Smooth muscle cell (in vitro differentiated cells): Measurements from ENCODE around the gene LIF. TPM values are rescaled to one million over a fixed set of nuclear protein-coding genes. Genes with fewer than 3 reads are reported as not detected.

Experiments
- DNase-seq: peaks from one replicate; lab custom pipeline; 2025; ENCODE audit not compliant: unreplicated experiment; lab: John Stamatoyannopoulos, UW
- H2AFZ ChIP-seq: fragments of 200-600 bp; sonication (generic); 2 replicates; pipeline ENCODE4 v1.6.0; 2016; ENCODE audit warnings: antibody characterized with exemption, low read depth, mild to moderate bottlenecking
- H3F3A ChIP-seq: fragments of 200-600 bp; sonication (generic); 2 replicates; pipeline ENCODE4 v1.6.0; 2017; ENCODE audit warnings: antibody characterized with exemption, low read depth
- H3K27ac ChIP-seq: fragments of 200-600 bp; sonication (generic); 2 replicates; pipeline ENCODE4 v1.5.1; 2016; ENCODE audit warnings: low read depth, mild to moderate bottlenecking
- H3K27me3 ChIP-seq: fragments of 200-600 bp; sonication (generic); 2 replicates; pipeline ENCODE4 v1.6.1; 2016; ENCODE audit warnings: low read depth, mild to moderate bottlenecking
- H3K36me3 ChIP-seq: fragments of 200-600 bp; sonication (generic); 2 replicates; pipeline ENCODE4 v1.5.1; 2016; ENCODE audit warnings: low read depth
- H3K4me1 ChIP-seq: fragments of 200-600 bp; sonication (generic); 2 replicates; pipeline ENCODE4 v1.5.1; 2016; ENCODE audit warnings: low read depth
- H3K4me2 ChIP-seq: fragments of 200-600 bp; sonication (generic); 2 replicates; pipeline ENCODE4 v1.6.0; 2016; ENCODE audit warnings: mild to moderate bottlenecking
- H3K4me3 ChIP-seq: fragments of 200-600 bp; sonication (generic); 2 replicates; pipeline ENCODE4 v1.5.1; 2016; ENCODE audit warnings: mild to moderate bottlenecking
- H3K79me2 ChIP-seq: fragments of 200-600 bp; sonication (generic); 2 replicates; pipeline ENCODE4 v1.6.0; 2016; ENCODE audit warnings: low read depth, mild to moderate bottlenecking
- H3K9ac ChIP-seq: fragments of 200-600 bp; sonication (generic); 2 replicates; pipeline ENCODE4 v1.6.0; 2016; ENCODE audit warnings: low read depth
- H3K9me3 ChIP-seq: fragments of 200-600 bp; sonication (generic); replicated peaks from 2 replicates; pipeline ENCODE4 v1.5.1; 2016; ENCODE audit warnings: low read depth
- H4K20me1 ChIP-seq: fragments of 200-600 bp; sonication (generic); 2 replicates; pipeline ENCODE4 v1.6.0; 2016; ENCODE audit warnings: low read depth
- CTCF ChIP-seq: fragments of 200-600 bp; sonication (generic); IDR thresholded peaks from 2 replicates; pipeline ENCODE4 v1.5.1; 2017; ENCODE audit warnings: borderline replicate concordance, mild to moderate bottlenecking, antibody characterized with exemption; ENCODE audit not compliant: insufficient read depth, poor library complexity, severe bottlenecking
- WGBS: methylation state at CpG from one replicate; pipeline ENCODE4 v1.1.7; 2016; ENCODE audit warnings: low lambda C conversion rate; 5-methylcytosine and 5-hydroxymethylcytosine counted together
- polyA plus RNA-seq: library from polyadenylated mRNA; unstranded; fragments of >200 nt; fragmentation: Nextera tagmentation; extraction: Ambion mirVana; gene quantifications from 2 replicates; pipeline ENCODE4 v1.2.1, GENCODE V29; 2016
- total RNA-seq: library from RNA; depleted of rRNA; stranded (reverse); fragments of >200 nt; gene quantifications from 2 replicates; pipeline ENCODE4 v1.2.3, GENCODE V29; 2014

Gene LIF
- total and polyA plus RNA-seq, 2 experiments from 2014 or later, result 29.9 to 31.2 TPM

- peak within 1 kb of the TSS; percentile 63 for H3K9ac ChIP-seq
- H3K4me3 ChIP-seq, result peak within 1 kb of the TSS; percentile 79
- peak; percentile 92 for DNase-seq
- H3K27ac ChIP-seq, result peak within 1 kb of the TSS; percentile 36
- H3K27me3 ChIP-seq, result no peaks in the 10 kb centered on the region
- peaks cover 46% of the 10 kb centered on the region for H4K20me1 ChIP-seq
- H3K4me1 ChIP-seq, result peaks cover 14% of the 10 kb centered on the region
- 2% methylated on average over 63 of the region's 85 CpGs for WGBS
- peaks cover 17% of the 10 kb centered on the region for H3F3A ChIP-seq
- H2AFZ ChIP-seq, result no peak within 1 kb of the TSS
- H3K36me3 ChIP-seq, result no peaks in the 10 kb centered on the region
- H3K9me3 ChIP-seq, result no peaks in the 10 kb centered on the region
- H3K4me2 ChIP-seq, result peak within 1 kb of the TSS; percentile 93
- H3K79me2 ChIP-seq, result no peaks in the 10 kb centered on the region
- TF ChIP-seq CTCF, result no peak
These were observed 42.8 kb upstream of the LIF start, which contains the start of gene CASTOR1 for GRCh38 chr22:30289141-30289979. Gene CASTOR1, minus strand, starts transcription at chr22:30289505. Its CDS starts 8 bp downstream, at chr22:30289497.

GRCh38 chr22:30288419-30289140, 42.0 kb upstream of the LIF start:
- Histone ChIP-seq H3F3A (peaks cover 17% of the 10 kb centered on the region), H3K79me2 (no peaks in the 10 kb centered on the region), H3K4me3 (peak overlapping the region; percentile 79), H2AFZ (no peak overlapping the region), H3K36me3 (no peaks in the 10 kb centered on the region), H3K27me3 (no peaks in the 10 kb centered on the region), H4K20me1 (peaks cover 38% of the 10 kb centered on the region), H3K9me3 (no peaks in the 10 kb centered on the region), H3K4me2 (peak overlapping the region; percentile 93), H3K4me1 (peaks cover 14% of the 10 kb centered on the region), H3K27ac (peak overlapping the region; percentile 36), H3K9ac (peak overlapping the region; percentile 63)
- no peak for TF ChIP-seq CTCF
- WGBS, result 21% methylated on average over 26 of the region's 27 CpGs
- DNase-seq, result no peak

- H3K4me1 ChIP-seq, result peaks cover 14% of the 10 kb centered on the region
- H3K27ac ChIP-seq, result peak overlapping the region; percentile 36
- H3K9me3 ChIP-seq, result no peaks in the 10 kb centered on the region
- H3K36me3 ChIP-seq, result no peaks in the 10 kb centered on the region
- DNase-seq, result peak; percentile 57
- no peak overlapping the region for H2AFZ ChIP-seq
- peak overlapping the region; percentile 93 for H3K4me2 ChIP-seq
- H3K27me3 ChIP-seq, result no peaks in the 10 kb centered on the region
- 28% methylated on average over 5 of the region's 5 CpGs for WGBS
- H3K9ac ChIP-seq, result no peak overlapping the region
- peaks cover 31% of the 10 kb centered on the region for H4K20me1 ChIP-seq
- peak; percentile 60 for TF ChIP-seq CTCF
- no peaks in the 10 kb centered on the region for H3K79me2 ChIP-seq
- H3F3A ChIP-seq, result peaks cover 17% of the 10 kb centered on the region
- peak overlapping the region; percentile 79 for H3K4me3 ChIP-seq
These were observed 41.3 kb upstream of the LIF start for GRCh38 chr22:30287648-30288418.
